HEK293 (cell line): ENCODE results near the gene SPATA1.

Source experiments
- BCL11A ChIP-seq: fragments of 450-650 bp; formaldehyde crosslinking; IDR thresholded peaks from 2 replicates; pipeline ENCODE4 v1.5.1; 2016; ENCODE audit warnings: low read depth, missing biosample characterization, missing genetic modification characterization
- HOXD13 ChIP-seq: sonication (generic); formaldehyde crosslinking; IDR thresholded peaks from 2 replicates; pipeline ENCODE4 v1.8.0; 2022; ENCODE audit warnings: missing genetic modification reagents, borderline replicate concordance
- IKZF3 ChIP-seq: fragments of 450-650 bp; IDR thresholded peaks from 2 replicates; pipeline ENCODE4 v1.5.0; 2018; ENCODE audit warnings: missing biosample characterization, mild to moderate bottlenecking, missing genetic modification characterization, moderate library complexity
- KLF7 ChIP-seq: fragments of 450-650 bp; formaldehyde crosslinking; IDR thresholded peaks from 2 replicates; pipeline ENCODE4 v1.5.1; 2016; ENCODE audit warnings: missing biosample characterization, missing genetic modification characterization, borderline replicate concordance
- MEIS1 ChIP-seq: sonication (generic); formaldehyde crosslinking; IDR thresholded peaks from 2 replicates; pipeline ENCODE4 v1.8.1; 2022; ENCODE audit warnings: missing genetic modification reagents, mild to moderate bottlenecking, borderline replicate concordance
- MZF1 ChIP-seq: fragments of 450-650 bp; formaldehyde crosslinking; IDR thresholded peaks from 2 replicates; pipeline ENCODE4 v1.5.1; 2017; ENCODE audit warnings: missing biosample characterization, missing genetic modification characterization, borderline replicate concordance
- SCRT2 ChIP-seq: fragments of 450-650 bp; formaldehyde crosslinking; IDR thresholded peaks from 2 replicates; pipeline ENCODE4 v1.5.1; 2016; ENCODE audit warnings: missing biosample characterization, missing genetic modification characterization
- SP3 ChIP-seq: fragments of 450-650 bp; formaldehyde crosslinking; IDR thresholded peaks from 2 replicates; pipeline ENCODE4 v1.5.1; 2016; ENCODE audit warnings: missing biosample characterization, missing genetic modification characterization
- ZBTB17 ChIP-seq: fragments of 450-650 bp; formaldehyde crosslinking; IDR thresholded peaks from 2 replicates; pipeline ENCODE4 v1.5.1; 2016; ENCODE audit warnings: missing biosample characterization, missing genetic modification characterization
- ZBTB20 ChIP-seq: fragments of 450-650 bp; formaldehyde crosslinking; IDR thresholded peaks from 2 replicates; pipeline ENCODE4 v1.5.1; 2016; ENCODE audit warnings: missing biosample characterization, missing genetic modification characterization
- ZBTB48 ChIP-seq: fragments of 450-650 bp; formaldehyde crosslinking; IDR thresholded peaks from 2 replicates; pipeline ENCODE4 v1.5.1; 2016; ENCODE audit warnings: missing biosample characterization, missing genetic modification characterization
- ZNF133 ChIP-seq: fragments of 450-650 bp; formaldehyde crosslinking; IDR thresholded peaks from 2 replicates; pipeline ENCODE4 v1.5.1; 2016; ENCODE audit warnings: missing biosample characterization, missing genetic modification characterization
- ZNF184 ChIP-seq: fragments of 450-650 bp; IDR thresholded peaks from 2 replicates; pipeline ENCODE4 v1.5.1; 2018; ENCODE audit warnings: missing biosample characterization, mild to moderate bottlenecking, missing genetic modification characterization
- ZNF24 ChIP-seq: fragments of 450-650 bp; formaldehyde crosslinking; IDR thresholded peaks from 2 replicates; pipeline ENCODE4 v1.5.1; 2016; ENCODE audit warnings: missing biosample characterization, missing genetic modification characterization
- ZNF302 ChIP-seq: fragments of 450-650 bp; formaldehyde crosslinking; IDR thresholded peaks from 2 replicates; pipeline ENCODE4 v1.5.1; 2016; ENCODE audit warnings: missing biosample characterization, missing genetic modification characterization, low read depth
- ZNF335 ChIP-seq: fragments of 450-650 bp; formaldehyde crosslinking; conservative IDR thresholded peaks from 2 replicates; pipeline ENCODE4 v1.5.1; 2016; ENCODE audit warnings: missing biosample characterization, missing genetic modification characterization
- ZNF366 ChIP-seq: fragments of 450-650 bp; formaldehyde crosslinking; conservative IDR thresholded peaks from 2 replicates; pipeline ENCODE4 v1.5.1; 2016; ENCODE audit warnings: missing biosample characterization, missing genetic modification characterization
- ZNF501 ChIP-seq: fragments of 450-650 bp; formaldehyde crosslinking; IDR thresholded peaks from 2 replicates; pipeline ENCODE4 v1.5.1; 2016; ENCODE audit warnings: missing biosample characterization, missing genetic modification characterization
- ZNF548 ChIP-seq: fragments of 450-650 bp; formaldehyde crosslinking; IDR thresholded peaks from 2 replicates; pipeline ENCODE4 v1.5.1; 2016; ENCODE audit warnings: missing biosample characterization, missing genetic modification characterization
- ZNF600 ChIP-seq: fragments of 450-650 bp; formaldehyde crosslinking; IDR thresholded peaks from 2 replicates; pipeline ENCODE4 v1.5.1; 2016; ENCODE audit warnings: missing biosample characterization, missing genetic modification characterization
- ZNF76 ChIP-seq: fragments of 450-650 bp; formaldehyde crosslinking; IDR thresholded peaks from 2 replicates; pipeline ENCODE4; 2016; ENCODE audit warnings: low read depth, missing biosample characterization, missing genetic modification characterization, borderline replicate concordance
- ZNF837 ChIP-seq: fragments of 450-650 bp; formaldehyde crosslinking; IDR thresholded peaks from 2 replicates; pipeline ENCODE4 v1.5.1; 2016; ENCODE audit warnings: missing biosample characterization, missing genetic modification characterization
- ZSCAN23 ChIP-seq: fragments of 450-650 bp; formaldehyde crosslinking; IDR thresholded peaks from 2 replicates; pipeline ENCODE4 v1.5.1; 2016; ENCODE audit warnings: missing biosample characterization, missing genetic modification characterization
- ZXDB ChIP-seq: fragments of 450-650 bp; formaldehyde crosslinking; IDR thresholded peaks from 2 replicates; pipeline ENCODE4 v1.5.1; 2016; ENCODE audit warnings: missing biosample characterization, missing genetic modification characterization
- TF ChIP-seq, protein P1 (sequence below): fragments of 450-650 bp; formaldehyde crosslinking; IDR thresholded peaks from 2 replicates; pipeline ENCODE4 v1.5.1; 2016; ENCODE audit warnings: missing biosample characterization, missing genetic modification characterization
- TF ChIP-seq, protein P2 (sequence below): fragments of 450-650 bp; formaldehyde crosslinking; IDR thresholded peaks from 2 replicates; pipeline ENCODE4 v1.5.1; 2016; ENCODE audit warnings: missing biosample characterization, missing genetic modification characterization
- TF ChIP-seq, protein P3 (sequence below): fragments of 450-650 bp; formaldehyde crosslinking; IDR thresholded peaks from 2 replicates; pipeline ENCODE4 v1.5.1; 2016; ENCODE audit warnings: missing biosample characterization, missing genetic modification characterization, borderline replicate concordance
- TF ChIP-seq, protein P4 (sequence below): fragments of 450-650 bp; formaldehyde crosslinking; IDR thresholded peaks from 2 replicates; pipeline ENCODE4 v1.5.1; 2016; ENCODE audit warnings: missing biosample characterization, missing genetic modification characterization

Gene SPATA1

DNA sequence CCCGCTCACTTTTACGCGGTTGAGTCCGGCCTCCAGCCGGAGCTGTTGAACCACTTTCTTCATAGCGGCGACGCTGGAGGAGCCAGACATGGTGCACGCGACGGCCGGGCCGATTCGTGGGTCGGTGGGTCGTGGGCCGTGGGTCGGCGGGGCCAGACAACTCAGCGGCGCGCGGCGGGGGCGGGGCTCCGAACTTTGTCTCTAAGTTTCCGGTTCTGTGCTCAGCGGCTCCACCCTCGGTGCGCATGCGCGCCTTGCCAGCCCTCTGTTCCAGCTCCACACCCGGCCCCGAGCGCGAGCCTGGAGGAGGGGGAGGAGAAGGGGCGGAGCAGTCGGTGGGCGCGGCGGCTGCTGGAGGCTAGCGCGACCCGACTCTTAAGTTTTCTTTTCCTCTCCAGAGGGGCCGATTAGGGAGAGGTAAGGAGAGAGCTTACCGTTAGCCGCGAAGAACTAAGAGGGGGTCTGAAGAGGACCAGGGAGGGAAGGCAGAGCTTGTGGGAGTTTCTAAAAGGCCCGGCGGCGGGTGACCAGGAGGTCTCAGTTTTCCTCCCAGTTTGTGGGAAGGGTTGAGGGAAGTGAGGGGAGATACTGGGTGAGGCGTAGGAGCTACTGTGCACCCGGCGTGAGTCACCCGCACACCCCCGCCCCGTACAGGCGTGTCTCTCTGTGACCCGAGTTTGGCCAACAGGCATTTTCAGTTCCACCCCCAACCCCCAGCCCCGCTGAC lies at the start of gene SPATA1, which contains the start of gene GNG5 (continued):
- TF ChIP-seq ZBTB20 (tag by site-specific recombination), result peak; percentile 88
- peak; percentile 71; the same call in 1 of the 2 replicates for TF ChIP-seq ZNF501 (tag by site-specific recombination)
- no peak for TF ChIP-seq MEIS1 (CRISPR knock-in tag)
- TF ChIP-seq SP3 (tag by site-specific recombination), result peak; percentile 91
- peak; percentile 96 for TF ChIP-seq ZNF366 (tag by site-specific recombination)
- TF ChIP-seq KLF7 (tag by site-specific recombination), result 0 out of 2 replicates have a peak, but pooled peaks have one; percentile 55
- TF ChIP-seq ZNF302, result no peak
- TF ChIP-seq ZNF184 (tag by site-specific recombination), result peak; percentile 45; the same call in 1 of the 2 replicates
- no peak for TF ChIP-seq ZNF837 (tag by site-specific recombination)
- TF ChIP-seq ZNF600 (tag by site-specific recombination), result peak; percentile 74; the same call in 1 of the 2 replicates
- TF ChIP-seq IKZF3, result peak; percentile 90
- TF ChIP-seq, protein P1, sequence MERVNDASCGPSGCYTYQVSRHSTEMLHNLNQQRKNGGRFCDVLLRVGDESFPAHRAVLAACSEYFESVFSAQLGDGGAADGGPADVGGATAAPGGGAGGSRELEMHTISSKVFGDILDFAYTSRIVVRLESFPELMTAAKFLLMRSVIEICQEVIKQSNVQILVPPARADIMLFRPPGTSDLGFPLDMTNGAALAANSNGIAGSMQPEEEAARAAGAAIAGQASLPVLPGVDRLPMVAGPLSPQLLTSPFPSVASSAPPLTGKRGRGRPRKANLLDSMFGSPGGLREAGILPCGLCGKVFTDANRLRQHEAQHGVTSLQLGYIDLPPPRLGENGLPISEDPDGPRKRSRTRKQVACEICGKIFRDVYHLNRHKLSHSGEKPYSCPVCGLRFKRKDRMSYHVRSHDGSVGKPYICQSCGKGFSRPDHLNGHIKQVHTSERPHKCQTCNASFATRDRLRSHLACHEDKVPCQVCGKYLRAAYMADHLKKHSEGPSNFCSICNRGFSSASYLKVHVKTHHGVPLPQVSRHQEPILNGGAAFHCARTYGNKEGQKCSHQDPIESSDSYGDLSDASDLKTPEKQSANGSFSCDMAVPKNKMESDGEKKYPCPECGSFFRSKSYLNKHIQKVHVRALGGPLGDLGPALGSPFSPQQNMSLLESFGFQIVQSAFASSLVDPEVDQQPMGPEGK, result peak; percentile 92
- TF ChIP-seq BCL11A, result peak; percentile 86; the same call in 1 of the 2 replicates
- peak; percentile 77 for TF ChIP-seq SCRT2 (tag by site-specific recombination)
- peak; percentile 58; the same call in 1 of the 2 replicates for TF ChIP-seq ZNF76 (tag by site-specific recombination)
- TF ChIP-seq ZBTB48 (tag by site-specific recombination), result peak; percentile 74
- TF ChIP-seq ZNF335 (tag by site-specific recombination), result peak; percentile 96
- TF ChIP-seq ZNF548 (tag by site-specific recombination), result no peak
- peak; percentile 78 for TF ChIP-seq ZXDB
- TF ChIP-seq MZF1, result peak; percentile 50; the same call in 1 of the 2 replicates
- TF ChIP-seq ZSCAN23 (tag by site-specific recombination), result 0 out of 2 replicates have a peak, but pooled peaks have one; percentile 26
- peak; percentile 86 for TF ChIP-seq ZBTB17 (tag by site-specific recombination)
- TF ChIP-seq, protein P2, sequence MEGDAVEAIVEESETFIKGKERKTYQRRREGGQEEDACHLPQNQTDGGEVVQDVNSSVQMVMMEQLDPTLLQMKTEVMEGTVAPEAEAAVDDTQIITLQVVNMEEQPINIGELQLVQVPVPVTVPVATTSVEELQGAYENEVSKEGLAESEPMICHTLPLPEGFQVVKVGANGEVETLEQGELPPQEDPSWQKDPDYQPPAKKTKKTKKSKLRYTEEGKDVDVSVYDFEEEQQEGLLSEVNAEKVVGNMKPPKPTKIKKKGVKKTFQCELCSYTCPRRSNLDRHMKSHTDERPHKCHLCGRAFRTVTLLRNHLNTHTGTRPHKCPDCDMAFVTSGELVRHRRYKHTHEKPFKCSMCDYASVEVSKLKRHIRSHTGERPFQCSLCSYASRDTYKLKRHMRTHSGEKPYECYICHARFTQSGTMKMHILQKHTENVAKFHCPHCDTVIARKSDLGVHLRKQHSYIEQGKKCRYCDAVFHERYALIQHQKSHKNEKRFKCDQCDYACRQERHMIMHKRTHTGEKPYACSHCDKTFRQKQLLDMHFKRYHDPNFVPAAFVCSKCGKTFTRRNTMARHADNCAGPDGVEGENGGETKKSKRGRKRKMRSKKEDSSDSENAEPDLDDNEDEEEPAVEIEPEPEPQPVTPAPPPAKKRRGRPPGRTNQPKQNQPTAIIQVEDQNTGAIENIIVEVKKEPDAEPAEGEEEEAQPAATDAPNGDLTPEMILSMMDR (tag by site-specific recombination), result no peak
- TF ChIP-seq, protein P3, sequence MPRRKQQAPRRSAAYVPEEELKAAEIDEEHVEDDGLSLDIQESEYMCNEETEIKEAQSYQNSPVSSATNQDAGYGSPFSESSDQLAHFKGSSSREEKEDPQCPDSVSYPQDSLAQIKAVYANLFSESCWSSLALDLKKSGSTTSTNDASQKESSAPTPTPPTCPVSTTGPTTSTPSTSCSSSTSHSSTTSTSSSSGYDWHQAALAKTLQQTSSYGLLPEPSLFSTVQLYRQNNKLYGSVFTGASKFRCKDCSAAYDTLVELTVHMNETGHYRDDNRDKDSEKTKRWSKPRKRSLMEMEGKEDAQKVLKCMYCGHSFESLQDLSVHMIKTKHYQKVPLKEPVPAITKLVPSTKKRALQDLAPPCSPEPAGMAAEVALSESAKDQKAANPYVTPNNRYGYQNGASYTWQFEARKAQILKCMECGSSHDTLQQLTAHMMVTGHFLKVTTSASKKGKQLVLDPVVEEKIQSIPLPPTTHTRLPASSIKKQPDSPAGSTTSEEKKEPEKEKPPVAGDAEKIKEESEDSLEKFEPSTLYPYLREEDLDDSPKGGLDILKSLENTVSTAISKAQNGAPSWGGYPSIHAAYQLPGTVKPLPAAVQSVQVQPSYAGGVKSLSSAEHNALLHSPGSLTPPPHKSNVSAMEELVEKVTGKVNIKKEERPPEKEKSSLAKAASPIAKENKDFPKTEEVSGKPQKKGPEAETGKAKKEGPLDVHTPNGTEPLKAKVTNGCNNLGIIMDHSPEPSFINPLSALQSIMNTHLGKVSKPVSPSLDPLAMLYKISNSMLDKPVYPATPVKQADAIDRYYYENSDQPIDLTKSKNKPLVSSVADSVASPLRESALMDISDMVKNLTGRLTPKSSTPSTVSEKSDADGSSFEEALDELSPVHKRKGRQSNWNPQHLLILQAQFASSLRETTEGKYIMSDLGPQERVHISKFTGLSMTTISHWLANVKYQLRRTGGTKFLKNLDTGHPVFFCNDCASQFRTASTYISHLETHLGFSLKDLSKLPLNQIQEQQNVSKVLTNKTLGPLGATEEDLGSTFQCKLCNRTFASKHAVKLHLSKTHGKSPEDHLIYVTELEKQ (tag by site-specific recombination), result 0 out of 2 replicates have a peak, but pooled peaks have one; percentile 12
- no peak for TF ChIP-seq ZNF133
- TF ChIP-seq, protein P4, sequence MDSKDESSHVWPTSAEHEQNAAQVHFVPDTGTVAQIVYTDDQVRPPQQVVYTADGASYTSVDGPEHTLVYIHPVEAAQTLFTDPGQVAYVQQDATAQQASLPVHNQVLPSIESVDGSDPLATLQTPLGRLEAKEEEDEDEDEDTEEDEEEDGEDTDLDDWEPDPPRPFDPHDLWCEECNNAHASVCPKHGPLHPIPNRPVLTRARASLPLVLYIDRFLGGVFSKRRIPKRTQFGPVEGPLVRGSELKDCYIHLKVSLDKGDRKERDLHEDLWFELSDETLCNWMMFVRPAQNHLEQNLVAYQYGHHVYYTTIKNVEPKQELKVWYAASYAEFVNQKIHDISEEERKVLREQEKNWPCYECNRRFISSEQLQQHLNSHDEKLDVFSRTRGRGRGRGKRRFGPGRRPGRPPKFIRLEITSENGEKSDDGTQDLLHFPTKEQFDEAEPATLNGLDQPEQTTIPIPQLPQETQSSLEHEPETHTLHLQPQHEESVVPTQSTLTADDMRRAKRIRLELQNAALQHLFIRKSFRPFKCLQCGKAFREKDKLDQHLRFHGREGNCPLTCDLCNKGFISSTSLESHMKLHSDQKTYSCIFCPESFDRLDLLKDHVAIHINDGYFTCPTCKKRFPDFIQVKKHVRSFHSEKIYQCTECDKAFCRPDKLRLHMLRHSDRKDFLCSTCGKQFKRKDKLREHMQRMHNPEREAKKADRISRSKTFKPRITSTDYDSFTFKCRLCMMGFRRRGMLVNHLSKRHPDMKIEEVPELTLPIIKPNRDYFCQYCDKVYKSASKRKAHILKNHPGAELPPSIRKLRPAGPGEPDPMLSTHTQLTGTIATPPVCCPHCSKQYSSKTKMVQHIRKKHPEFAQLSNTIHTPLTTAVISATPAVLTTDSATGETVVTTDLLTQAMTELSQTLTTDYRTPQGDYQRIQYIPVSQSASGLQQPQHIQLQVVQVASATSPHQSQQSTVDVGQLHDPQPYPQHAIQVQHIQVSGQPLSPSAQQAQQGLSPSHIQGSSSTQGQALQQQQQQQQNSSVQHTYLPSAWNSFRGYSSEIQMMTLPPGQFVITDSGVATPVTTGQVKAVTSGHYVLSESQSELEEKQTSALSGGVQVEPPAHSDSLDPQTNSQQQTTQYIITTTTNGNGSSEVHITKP, result peak; percentile 87
- TF ChIP-seq HOXD13, result no peak
- peak; percentile 67; the same call in 1 of the 2 replicates for TF ChIP-seq ZNF24 (tag by site-specific recombination)
